Measurements from ENCODE around the gene STMP1.

- TF ChIP-seq EZH2 (IDR thresholded peaks at IDR 0.05; ENCODE audit: low read depth, low read length, severe bottlenecking) (no peak), EGR1 (IDR thresholded peaks at IDR 0.05; ENCODE audit: borderline replicate concordance, low read depth, low read length) (no peak), POLR2A (IDR thresholded peaks at IDR 0.05; ENCODE audit: control extremely low read depth in 1 of 2, low read depth in 2 of 2, low read length in 2 of 2) (no peak), CEBPB (IDR thresholded peaks at IDR 0.05; ENCODE audit: low read depth, low read length) (no peak), CHD1 (IDR thresholded peaks at IDR 0.05; ENCODE audit: low read depth, low read length) (no peak), CTCF (IDR thresholded peaks at IDR 0.05; ENCODE audit: control extremely low read depth in 1 of 3, insufficient read depth in 1 of 3, low read depth in 1 of 3, low read length in 3 of 3) (no peak), TBP (IDR thresholded peaks at IDR 0.05; ENCODE audit: low read depth, low read length) (no peak), HDAC2 (IDR thresholded peaks at IDR 0.05; ENCODE audit: borderline replicate concordance in 1 of 2, low read depth in 2 of 2, low read length in 2 of 2) (no peak), FOSL1 (IDR thresholded peaks at IDR 0.05; ENCODE audit: insufficient read depth, low read depth, low read length) (no peak), BRCA1 (IDR thresholded peaks at IDR 0.05; ENCODE audit: low read depth, low read length) (no peak), EP300 (IDR thresholded peaks at IDR 0.05; ENCODE audit: borderline replicate concordance in 1 of 2, low read depth in 2 of 2, low read length in 2 of 2) (no peak), USF2 (IDR thresholded peaks at IDR 0.05; ENCODE audit: low read length) (no peak), ASH2L (IDR thresholded peaks at IDR 0.05; ENCODE audit: low read length) (no peak)
These were observed 11.3 kb upstream of the STMP1 start for GRCh38 chr7:135650831-135651573.

All from H1 (cell line).